ENCODE measurements around the gene GLRX5.

GRCh38 chr14:95510804-95511203, 24.0 kb upstream of the GLRX5 start:
- TF ChIP-seq CTCF (conservative IDR thresholded peaks at IDR 0.05; ENCODE audit: low read depth in 2 of 2) (no peak), POLR2AphosphoS5 (IDR thresholded peaks at IDR 0.05; ENCODE audit: low read depth) (no peak), EZH2 (IDR thresholded peaks at IDR 0.05; ENCODE audit: low read depth, unreplicated experiment) (no peak), CREB1 (CRISPR knock-in tag; IDR thresholded peaks at IDR 0.05; ENCODE audit: low read depth) (no peak), JUNB (IDR thresholded peaks at IDR 0.05; ENCODE audit: unreplicated experiment) (no peak), REST (IDR thresholded peaks at IDR 0.05; ENCODE audit: unreplicated experiment) (no peak), EZH2phosphoT487 (IDR thresholded peaks at IDR 0.05; ENCODE audit: unreplicated experiment) (no peak), ETS1 (IDR thresholded peaks at IDR 0.05) (no peak), ZNF114 (CRISPR knock-in tag; IDR thresholded peaks at IDR 0.05) (no peak), ZNF331 (CRISPR knock-in tag; IDR thresholded peaks at IDR 0.05; ENCODE audit: low read depth) (no peak)
